ENCODE results near the gene BOC. TPM values are rescaled to one million over a fixed set of nuclear protein-coding genes. Genes with fewer than 3 reads are reported as not detected.

The BOC gene
- total and polyA plus RNA-seq, 2 of the 8 experiments (the other 6 are each of a cell fraction or from before 2014, with no cell fraction given): 6.9 to 9.3 TPM

GRCh38 chr3:113193719-113194118, 17.6 kb upstream of the BOC start:
- Histone ChIP-seq H2BK15ac (ENCODE audit: low read length) (no peak overlapping the region), H3K4me3 (ENCODE audit: extremely low read depth in 1 of 4, insufficient read depth in 2 of 4, low read depth in 3 of 4, low read length in 4 of 4) (no peak overlapping the region), H3K14ac (ENCODE audit: insufficient read length) (no peak overlapping the region), H2AFZ (ENCODE audit: low read length) (no peak overlapping the region), H4K8ac (ENCODE audit: extremely low read depth, insufficient read depth, low read length) (no peak overlapping the region), H3K9me3 (ENCODE audit: insufficient read depth in 2 of 2, low read depth in 1 of 2, low read length in 1 of 2) (peaks cover 0 to 2% of the 10 kb centered on the region in 2 experiments; a peak in 1 of 4 replicates), H4K20me1 (replicated peaks in 1 of 2; ENCODE audit: control insufficient read depth in 1 of 2, insufficient read depth in 2 of 2, low read length in 2 of 2) (no peaks in the 10 kb centered on the region), H3K36me3 (ENCODE audit: control insufficient read depth in 2 of 4, insufficient read depth in 4 of 4, low read length in 3 of 4) (no peaks in the 10 kb centered on the region), H2BK120ac (replicated peaks; ENCODE audit: low read depth, low read length) (no peak overlapping the region), H3K18ac (ENCODE audit: extremely low read depth, low read length) (no peak overlapping the region), H3K79me2 (ENCODE audit: control insufficient read depth in 1 of 2, insufficient read depth in 2 of 2, low read length in 2 of 2) (no peaks in the 10 kb centered on the region), H3K4me2 (ENCODE audit: insufficient read depth in 1 of 2, low read depth in 2 of 2, low read length in 2 of 2) (no peak overlapping the region; a peak in 1 of 4 replicates), H2BK5ac (ENCODE audit: low read depth, low read length) (no peak overlapping the region), H3K23ac (ENCODE audit: insufficient read length) (no peak overlapping the region), H3K79me1 (ENCODE audit: low read depth, low read length) (no peaks in the 10 kb centered on the region), H2BK20ac (ENCODE audit: low read length) (no peak overlapping the region), H3K23me2 (ENCODE audit: low read depth, low read length) (no peaks in the 10 kb centered on the region), H2AK5ac (ENCODE audit: low read depth, low read length) (no peak overlapping the region), H2BK12ac (ENCODE audit: low read depth, low read length) (no peak overlapping the region), H3K4ac (replicated peaks; ENCODE audit: insufficient read length, low read depth, low read length) (no peak overlapping the region), H4K91ac (replicated peaks; ENCODE audit: insufficient read length, low read length) (no peak overlapping the region), H3K27me3 (replicated peaks in 1 of 4; ENCODE audit: control insufficient read depth in 3 of 4, extremely low read depth in 1 of 4, insufficient read depth in 3 of 4, low read length in 3 of 4) (no peaks in the 10 kb centered on the region), H3K9ac (replicated peaks in 1 of 4; ENCODE audit: extremely low read depth in 1 of 4, low read depth in 3 of 4, low read length in 3 of 4) (no peak overlapping the region), H3K56ac (replicated peaks; ENCODE audit: insufficient read length, low read depth, low read length) (no peak overlapping the region), H4K5ac (ENCODE audit: insufficient read length, low read depth, low read length) (no peak overlapping the region), H3K27ac (ENCODE audit: low read depth, low read length) (no peak overlapping the region), H3K4me1 (replicated peaks in 1 of 4; ENCODE audit: control insufficient read depth in 3 of 4, insufficient read depth in 4 of 4, low read length in 3 of 4) (peaks cover 0 to 6% (median 1%) of the 10 kb centered on the region in 4 experiments; a peak in 4 of 7 replicates)
- WGBS, 2 experiments (ENCODE audit: extremely low coverage in 1 of 2, insufficient coverage in 1 of 2, insufficient read length in 1 of 2, insufficient replicate concordance in 2 of 2, low coverage in 1 of 2, low lambda C conversion rate in 2 of 2, missing lambda C conversion rate in 1 of 2): 67% methylated on average over 1 of the region's 1 CpG; no CpG with 5 or more reads in 1 of the 2 experiments
- FAIRE-seq (no peak), DNase-seq (ENCODE audit: low read depth in 1 of 2, low spot score in 2 of 2) (no peak)
- ChIA-PET CTCF (ENCODE audit: partially characterized antibody) (interaction anchor here (0.9 to 1.5 kb wide), 6 partner anchors 8 to 159 kb away, joined by 3 to 6 read pairs (median 3); no protein-coding TSS in a partner anchor), POLR2A (ENCODE audit: partially characterized antibody) (no interaction called here)
- TF ChIP-seq EP300 (IDR thresholded peaks at IDR 0.05; ENCODE audit: borderline replicate concordance in 1 of 2, low read depth in 2 of 2, low read length in 2 of 2) (no peak), TCF12 (IDR thresholded peaks at IDR 0.05; ENCODE audit: low read depth, low read length) (no peak), JUN (IDR thresholded peaks at IDR 0.05; ENCODE audit: low read depth, low read length) (no peak)
